Psoas muscle (tissue), 8 donors: ENCODE results near the gene ITPR1. TPM values are rescaled to one million over a fixed set of nuclear protein-coding genes. Genes with fewer than 3 reads are reported as not detected.
A peak's percentile ranks its signal among the peaks of the same experiment; 100 is the strongest.

Experiments used
- ATAC-seq, 4 donors: fragments of 200-7000 bp; cut with Tn5 transposase; one replicate each; pipeline ENCODE4 v1.9.1; 2020; ENCODE audit warnings: moderate library complexity in 3 of 4, mild to moderate bottlenecking in 2 of 4
- DNase-seq, 2 donors: peaks; one replicate each; pipeline ENCODE4 v3.0.0-alpha.2; 2020
- H3K27ac ChIP-seq: fragments of 200-600 bp; one replicate; pipeline ENCODE4 v1.8.0; 2022
- H3K27me3 ChIP-seq, 3 donors: fragments of 200-600 bp in 1 of 3; one replicate each; pipeline versions ENCODE4 v1.6.1 to v1.8.0; 2013 to 2022; ENCODE audit warnings: low read length in 2 of 3, mild to moderate bottlenecking in 2 of 3, moderate library complexity in 1 of 3; ENCODE audit not compliant: insufficient read depth in 3 of 3
- H3K36me3 ChIP-seq, 2 donors: fragments of 200-600 bp in 1 of 2; one replicate each; pipeline versions ENCODE4 v1.6.1 to v1.8.0; 2013 to 2022; ENCODE audit warnings: low read depth in 1 of 2, mild to moderate bottlenecking in 1 of 2, moderate library complexity in 1 of 2; ENCODE audit not compliant: insufficient read depth in 1 of 2
- H3K4me1 ChIP-seq: fragments of 200-600 bp; one replicate; pipeline ENCODE4 v1.8.0; 2022
- H3K4me3 ChIP-seq: fragments of 200-600 bp; one replicate; pipeline ENCODE4 v1.8.0; 2022; ENCODE audit warnings: mild to moderate bottlenecking
- H3K9me3 ChIP-seq: fragments of 200-600 bp; one replicate; pipeline ENCODE4 v1.8.0; 2022
- CTCF ChIP-seq: fragments of 200-600 bp; IDR thresholded peaks from one replicate; pipeline ENCODE4 v1.8.0; 2022; ENCODE audit warnings: antibody characterized with exemption
- WGBS, 3 donors: extraction: QIAGEN DNeasy Blood & Tissue Kit; methylation state at CpG; one replicate each; pipeline versions ENCODE4 v1.1.6 to v1.1.7; 2013; 5-methylcytosine and 5-hydroxymethylcytosine counted together
- intact Hi-C, 2 donors: fragments of 100-400 bp; cut with DNase I; formaldehyde crosslinking; loops; one replicate each; pipeline versions ENCODE4 v1.11.0 to v1.14.2; 2022
- polyA plus RNA-seq, 3 donors: library from polyadenylated mRNA; stranded (reverse); fragments of 200-250 nt; gene quantifications; one replicate each; pipeline ENCODE4 v1.2.3, GENCODE V29; 2013
- total RNA-seq, 4 donors: library from RNA; stranded (reverse); fragmentation: NEBNext Ultra II Directional in 2 of 4; extraction: Animal tissue kit (Norgen Biotek cat#: 25700) in 2 of 4; gene quantifications; one replicate each; pipeline versions ENCODE4 v1.2.1 to v1.2.4, GENCODE V29; 2021 to 2023
- donor health status: healthy with polysubstance abuse.
- donor health status: DM: no; HTN: no; CAD: no; lungs with moderate emphysema.
- donor health status: Bipolar disorder and iron deficiency.
- donor health status: healthy.
- donor health status: DM: yes; HTN: yes; CAD: no.
- donor health status: DM: no; HTN: no; CAD: no.
- donor health status: DM: no; HTN: no; CAD: no.
- donor health status: DM: yes; HTN: yes; CAD: no.

The ITPR1 gene
- total and polyA plus RNA-seq, 7 donors: 4.4 to 9.2 (median 8.8) TPM

- Histone ChIP-seq H3K27ac (peak overlapping the region; percentile 84), H3K4me3 (peak overlapping the region; percentile 45), H3K4me1 (peaks cover 57% of the 10 kb centered on the region), H3K36me3 (peaks cover 0 to 3% of the 10 kb centered on the region in 2 donors), H3K9me3 (no peaks in the 10 kb centered on the region), H3K27me3 (no peaks in the 10 kb centered on the region)
- WGBS, 3 donors: 8 to 21% (median 8%) methylated on average over 3 of the region's 3 CpGs
- DNase-seq (no peak), ATAC-seq (peak; percentile 27 to 76 (median 62))
- TF ChIP-seq CTCF: no peak
- intact Hi-C loops: loop anchor here (5.0 kb wide), 3 partner anchors 78 to 152 kb away; partner anchors contain the start of gene BHLHE40 (in 1 of the 2)
Measured at GRCh38 chr3:4824926-4825325, 331.8 kb downstream of the ITPR1 start.

GRCh38 chr3:4825436-4826236 lies 332.5 kb downstream of the ITPR1 start:
- intact Hi-C loops: loop anchor here (2.0 to 5.0 kb wide), 4 partner anchors 78 to 233 kb away; partner anchors contain the start of gene BHLHE40 (in 1 of the 2)
- Histone ChIP-seq H3K9me3 (no peaks in the 10 kb centered on the region), H3K27ac (peak overlapping the region; percentile 84), H3K36me3 (peaks cover 0 to 3% of the 10 kb centered on the region in 2 donors), H3K4me1 (peaks cover 57% of the 10 kb centered on the region), H3K4me3 (peak overlapping the region; percentile 45), H3K27me3 (no peaks in the 10 kb centered on the region)
- ATAC-seq (peak; percentile 42 to 59 (median 48)), DNase-seq (peak; percentile 21 to 63)
- TF ChIP-seq CTCF: no peak
- WGBS, 3 donors: 14 to 25% (median 15%) methylated on average over 12 of the region's 12 CpGs

- WGBS, 3 donors: 18 to 24% (median 18%) methylated on average over 20 of the region's 20 CpGs
- Histone ChIP-seq H3K36me3 (peaks cover 0 to under 1% of the 10 kb centered on the region in 2 donors), H3K4me1 (peaks cover 57% of the 10 kb centered on the region), H3K9me3 (no peaks in the 10 kb centered on the region), H3K4me3 (peak overlapping the region; percentile 45), H3K27me3 (no peaks in the 10 kb centered on the region), H3K27ac (peak overlapping the region; percentile 84)
- intact Hi-C loops: loop anchor here (2.0 to 5.0 kb wide), 4 partner anchors 79 to 232 kb away; partner anchors contain the start of gene BHLHE40 (in 1 of the 2)
- peak; percentile 81 to 89 (median 89) for ATAC-seq
- TF ChIP-seq CTCF: no peak
- peak; percentile 87 to 95 for DNase-seq
Measured at GRCh38 chr3:4826237-4827100, 333.3 kb downstream of the ITPR1 start.

GRCh38 chr3:4827767-4828166 lies 334.6 kb downstream of the ITPR1 start:
- no peak for TF ChIP-seq CTCF
- H3K4me1 ChIP-seq: peaks cover 48% of the 10 kb centered on the region
- no peak for ATAC-seq
- no peak overlapping the region for H3K4me3 ChIP-seq
- H3K9me3 ChIP-seq: no peaks in the 10 kb centered on the region
- DNase-seq: no peak
- H3K27ac ChIP-seq: peak overlapping the region; percentile 84
- no peaks in the 10 kb centered on the region for H3K27me3 ChIP-seq
- H3K36me3 ChIP-seq: no peaks in the 10 kb centered on the region
- 76 to 78% (median 77%) methylated on average over 8 of the region's 8 CpGs for WGBS, 3 donors
- intact Hi-C loops: loop anchor here (2.0 to 5.0 kb wide), 4 partner anchors 80 to 231 kb away; partner anchors contain the start of gene BHLHE40 (in 1 of the 2)
